HepG2 (cell line): ENCODE data around the gene CRYAB. TPM values are rescaled to one million over a fixed set of nuclear protein-coding genes. Genes with fewer than 3 reads are reported as not detected.

Source experiments
- ATAC-seq: fragments of 200-7000 bp; cut with Tn5 transposase; 3 replicates; pipeline ENCODE4 v1.9.1; 2020; ENCODE audit warnings: mild to moderate bottlenecking, moderate library complexity
- BruUV-seq: library from RNA; stranded (reverse); fragments of 400-500 nt; replicated peaks from 2 replicates; lab custom pipeline; 2021; lab: Mats Ljungman, UMichigan
- CTCF ChIA-PET: fragments of 300-600 bp; formaldehyde crosslinking; extraction: SDS; loops from one replicate; lab custom pipeline; 2021; ENCODE audit warnings: low total read pairs, inconsistent platforms, low intra/inter-chr PET ratio; lab: Yijun Ruan, JAX
- POLR2A ChIA-PET: fragments of 350-600 bp; sonication (Branson Sonifier 250); formaldehyde crosslinking; loops from one replicate; lab custom pipeline; 2020; ENCODE audit warnings: antibody characterized with exemption, inconsistent platforms; lab: Yijun Ruan, JAX
- DNase-seq: peaks from one replicate; pipeline ENCODE4 v3.0.0-alpha.2; 2015; ENCODE audit warnings: low spot score
- FAIRE-seq: peaks from 3 replicates; lab custom pipeline; 2011; peaks lifted over from hg19 to GRCh38; lab: Jason Lieb, UNC
- H2AFZ ChIP-seq: one replicate; pipeline ENCODE4 v1.6.1; 2011; ENCODE audit warnings: low read length, inconsistent platforms
- H3K27ac ChIP-seq: fragments of 300-600 bp; 3 replicates; pipeline ENCODE4 v1.8.0; 2011; ENCODE audit warnings: mixed run types, mild to moderate bottlenecking, mixed read lengths, low read length, inconsistent platforms; ENCODE audit not compliant: insufficient read depth; ENCODE audit errors: extremely low read length
- H3K27me3 ChIP-seq, 2 experiments: fragments of 200-600 bp in 1 of 2; 2 replicates in 1 of 2; 3 replicates in 1 of 2; pipeline versions ENCODE4 v1.6.0 to v1.8.0; 2011; ENCODE audit warnings: low read length in 2 of 2, mild to moderate bottlenecking in 2 of 2, moderate library complexity in 2 of 2, inconsistent platforms in 1 of 2; ENCODE audit not compliant: insufficient read depth in 2 of 2, control insufficient read depth in 1 of 2
- H3K36me3 ChIP-seq, 2 experiments: fragments of 200-600 bp in 1 of 2; replicated peaks in 1 of 2; 2 replicates in 1 of 2; 3 replicates in 1 of 2; pipeline versions ENCODE4 v1.5.1 to v1.8.0; 2011; ENCODE audit warnings: low read length in 2 of 2, inconsistent platforms in 1 of 2; ENCODE audit not compliant: insufficient read depth in 2 of 2, control insufficient read depth in 1 of 2
- H3K4me1 ChIP-seq: 2 replicates; pipeline ENCODE4 v1.5.1; 2012; ENCODE audit warnings: low read length, inconsistent platforms; ENCODE audit not compliant: insufficient read depth
- H3K4me2 ChIP-seq: 2 replicates; pipeline ENCODE4 v1.6.0; 2011; ENCODE audit warnings: low read depth, low read length, inconsistent platforms
- H3K4me3 ChIP-seq, 3 experiments: fragments of 200-600 bp in 1 of 3; sonication (generic), shearing (Covaris generic) in 1 of 3; replicated peaks in 1 of 3; 2 replicates each; pipeline ENCODE4 v1.5.1; 2011 to 2016; ENCODE audit warnings: low read length in 3 of 3, inconsistent platforms in 2 of 3, low read depth in 2 of 3, mild to moderate bottlenecking in 2 of 3, control low read depth in 1 of 3, mixed read lengths in 1 of 3; ENCODE audit not compliant: insufficient read depth in 1 of 3
- H3K79me2 ChIP-seq: one replicate; pipeline ENCODE4 v1.6.1; 2011; ENCODE audit warnings: low read length, inconsistent platforms; ENCODE audit not compliant: insufficient read depth
- H3K9ac ChIP-seq: 2 replicates; pipeline ENCODE4 v1.6.0; 2011; ENCODE audit warnings: mild to moderate bottlenecking, low read depth, low read length, inconsistent platforms; ENCODE audit not compliant: insufficient read depth
- H3K9me3 ChIP-seq: 2 replicates; pipeline ENCODE4 v1.5.1; 2012; ENCODE audit warnings: mild to moderate bottlenecking, low read length
- H4K20me1 ChIP-seq: 2 replicates; pipeline ENCODE4 v1.6.0; 2011; ENCODE audit warnings: inconsistent platforms, mild to moderate bottlenecking, low read length, moderate library complexity; ENCODE audit not compliant: insufficient read depth
- ARNT ChIP-seq: fragments of 450-650 bp; IDR thresholded peaks from 2 replicates; pipeline ENCODE4 v1.6.1; 2017
- MBNL3 ChIP-seq: fragments of 250-450 bp; sonication (Bioruptor Pico); conservative IDR thresholded peaks from 2 replicates; pipeline ENCODE4 v1.8.0; 2022; ENCODE audit warnings: mild to moderate bottlenecking, inconsistent platforms
- MED13 ChIP-seq: sonication (generic); formaldehyde crosslinking; IDR thresholded peaks from 2 replicates; pipeline ENCODE4 v1.5.0; 2020; ENCODE audit warnings: missing genetic modification reagents
- MNT ChIP-seq: fragments of 450-650 bp; IDR thresholded peaks from 2 replicates; pipeline ENCODE4 v1.6.1; 2016
- NRL ChIP-seq: sonication (generic); formaldehyde crosslinking; IDR thresholded peaks from 2 replicates; pipeline ENCODE4 v1.5.0; 2020; ENCODE audit warnings: missing genetic modification reagents, mild to moderate bottlenecking, moderate library complexity, borderline replicate concordance
- PRDM4 ChIP-seq: sonication (generic); formaldehyde crosslinking; IDR thresholded peaks from 2 replicates; pipeline ENCODE4 v1.9.0; 2021; ENCODE audit warnings: missing genetic modification reagents, borderline replicate concordance
- RFX1 ChIP-seq: fragments of 450-650 bp; IDR thresholded peaks from 2 replicates; pipeline ENCODE4 v1.6.1; 2017
- SPEN ChIP-seq: sonication (generic); formaldehyde crosslinking; IDR thresholded peaks from 2 replicates; pipeline ENCODE4 v1.5.1; 2020; ENCODE audit warnings: low read depth, mild to moderate bottlenecking, missing genetic modification reagents
- TFDP2 ChIP-seq: sonication (generic); formaldehyde crosslinking; IDR thresholded peaks from 2 replicates; pipeline ENCODE4 v1.4.0; 2020; ENCODE audit warnings: missing genetic modification reagents
- ZMYM2 ChIP-seq: sonication (generic); formaldehyde crosslinking; IDR thresholded peaks from 2 replicates; pipeline ENCODE4 v1.8.0; 2022; ENCODE audit warnings: mild to moderate bottlenecking, missing genetic modification reagents
- ZMYM4 ChIP-seq: sonication (generic); formaldehyde crosslinking; IDR thresholded peaks from 2 replicates; pipeline ENCODE4 v1.8.1; 2023; ENCODE audit warnings: mild to moderate bottlenecking, missing genetic modification reagents
- ZNF572 ChIP-seq: sonication (generic); formaldehyde crosslinking; IDR thresholded peaks from 2 replicates; pipeline ENCODE4 v1.5.1; 2020; ENCODE audit warnings: mild to moderate bottlenecking, missing genetic modification reagents
- ZNF576 ChIP-seq: sonication (generic); formaldehyde crosslinking; IDR thresholded peaks from 2 replicates; pipeline ENCODE4 v1.4.0; 2020; ENCODE audit warnings: mild to moderate bottlenecking, missing genetic modification reagents
- WGBS: methylation state at CpG from one replicate; pipeline ENCODE4 v1.1.6; 2017; ENCODE audit warnings: low lambda C conversion rate; 5-methylcytosine and 5-hydroxymethylcytosine counted together
- in situ Hi-C: cut with HindIII; loops from 2 replicates; pipeline ENCODE4 v1.10.0; 2017; ENCODE audit warnings: low pct_unique_long_range_greater_than_20kb; ENCODE audit not compliant: extremely low pct_ligation_motif_present
- intact Hi-C: fragments of 100-400 bp; cut with micrococcal nuclease; formaldehyde crosslinking; loops from one replicate; pipeline ENCODE4 v1.10.0; 2022; ENCODE audit not compliant: unreplicated experiment
- polyA plus RNA-seq, 8 experiments: library from polyadenylated mRNA; depleted of rRNA in 3 of 8; stranded (reverse) in 7 of 8; unstranded in 1 of 8; fragments of >200 nt; fragmentation: Illumina TruSeq in 4 of 8; extraction: Trizol in 4 of 8; gene quantifications; 2 replicates each; pipeline versions ENCODE4 v1.2.1 to v1.2.3, GENCODE V29; 2011 to 2016; ENCODE audit warnings: low read depth in 4 of 8, missing spikeins in 1 of 8, mixed read lengths in 1 of 8; ENCODE audit not compliant: insufficient read depth in 1 of 8
- total RNA-seq, 5 experiments: library from RNA; depleted of rRNA; stranded (reverse); fragments of >200 nt; fragmentation: Illumina TruSeq; extraction: Trizol; gene quantifications; 2 replicates each; pipeline ENCODE4 v1.2.3, GENCODE V29; 2016; ENCODE audit warnings: low read depth in 1 of 5

CRYAB gene
- total and polyA plus RNA-seq, 2 of the 13 experiments (the other 11 are each of a cell fraction or from before 2014, with no cell fraction given) = 0.55 to 1.1 TPM

- Histone ChIP-seq H4K20me1 (no peaks in the 10 kb centered on the region), H3K4me1 (no peaks in the 10 kb centered on the region), H3K4me3 (no peak overlapping the region), H3K36me3 (no peaks in the 10 kb centered on the region), H3K9ac (no peak overlapping the region), H2AFZ (no peak overlapping the region), H3K27ac (no peak overlapping the region), H3K27me3 (no peaks in the 10 kb centered on the region), H3K79me2 (no peaks in the 10 kb centered on the region), H3K4me2 (no peak overlapping the region), H3K9me3 (no peaks in the 10 kb centered on the region)
- in situ Hi-C loops (no loop called here), intact Hi-C loops (no loop called here)
- WGBS = 6% methylated on average over 2 of the region's 2 CpGs
- FAIRE-seq (no peak), ATAC-seq (no peak), DNase-seq (no peak)
- TF ChIP-seq MNT = no peak
- no peak for TF ChIP-seq MED13
- TF ChIP-seq PRDM4 (CRISPR knock-in tag) = no peak
- no peak for TF ChIP-seq ZMYM4 (CRISPR knock-in tag)
- no peak for TF ChIP-seq ZNF576
- TF ChIP-seq ZMYM2 (CRISPR knock-in tag) = no peak
- no peak for TF ChIP-seq ARNT
- no peak for TF ChIP-seq ZNF572 (CRISPR knock-in tag)
- no peak for TF ChIP-seq NRL (CRISPR knock-in tag)
- no peak for TF ChIP-seq MBNL3 (CRISPR knock-in tag)
- TF ChIP-seq RFX1 = no peak
- no peak for TF ChIP-seq TFDP2 (CRISPR knock-in tag)
- TF ChIP-seq SPEN (CRISPR knock-in tag) = no peak
- ChIA-PET CTCF (no interaction called here), POLR2A (no interaction called here)
- no TSS peak for BruUV-seq
Measured at GRCh38 chr11:111905411-111905810, 6.2 kb downstream of the CRYAB start.
